Adrenal gland (tissue), 12 donors: ENCODE measurements around the gene ALDOB. TPM values are rescaled to one million over a fixed set of nuclear protein-coding genes. Genes with fewer than 3 reads are reported as not detected.
A peak's percentile ranks its signal among the peaks of the same experiment; 100 is the strongest.

Experiments
- DNase-seq, 7 donors: peaks; one replicate each; pipeline ENCODE4 v3.0.0-alpha.2; 2019 to 2020
- H3K27ac ChIP-seq, 5 donors: fragments of 200-600 bp; sonication (generic) in 4 of 5; 1 replicate in 3 of 5; 2 replicates in 2 of 5; pipeline versions ENCODE4 v1.5.1 to v1.8.0; 2016 to 2020; ENCODE audit warnings: mild to moderate bottlenecking in 1 of 5
- H3K27me3 ChIP-seq: fragments of 200-600 bp; 2 replicates; pipeline ENCODE4 v1.8.0; 2021
- H3K36me3 ChIP-seq, 2 donors: fragments of 200-600 bp; replicated peaks in 1 of 2; 1 replicate in 1 of 2; 2 replicates in 1 of 2; pipeline versions ENCODE4 v1.5.1 to v1.8.0; 2018 to 2022
- H3K4me1 ChIP-seq, 2 donors: fragments of 200-600 bp; replicated peaks in 1 of 2; 1 replicate in 1 of 2; 2 replicates in 1 of 2; pipeline versions ENCODE4 v1.5.1 to v1.8.0; 2018 to 2021
- H3K4me3 ChIP-seq, 4 donors: fragments of 200-600 bp; sonication (generic) in 3 of 4; one replicate each; pipeline ENCODE4 v1.5.1; 2016 to 2018
- H3K9me3 ChIP-seq, 3 donors: fragments of 200-600 bp; sonication (generic) in 1 of 3; replicated peaks in 1 of 3; 1 replicate in 2 of 3; 2 replicates in 1 of 3; pipeline versions ENCODE4 v1.5.1 to v1.8.0; 2016 to 2021
- POLR2A ChIP-seq, 2 donors: fragments of 450-650 bp; IDR thresholded peaks; one replicate each; pipeline ENCODE4 v1.6.1; 2017; ENCODE audit warnings: antibody characterized with exemption in 2 of 2, mild to moderate bottlenecking in 2 of 2, moderate library complexity in 1 of 2
- WGBS, 4 donors: extraction: QIAGEN DNeasy Blood & Tissue Kit in 2 of 4; methylation state at CpG; one replicate each; pipeline versions ENCODE4 v1.1.5 to v1.1.7; 2013 to 2017; 5-methylcytosine and 5-hydroxymethylcytosine counted together
- intact Hi-C, 2 donors: fragments of 100-400 bp; cut with DNase I; formaldehyde crosslinking; loops; one replicate each; pipeline versions ENCODE4 v1.14.1 to v1.15.0; 2022 to 2023
- polyA plus RNA-seq, 3 donors: library from polyadenylated mRNA; stranded (reverse); fragments of 200-250 nt in 2 of 3; fragments of 350-450 nt in 1 of 3; fragmentation: Illumina TruSeq in 1 of 3; extraction: RNeasy Lipid Tissue Mini Kit (QIAGEN cat#74804) in 1 of 3; gene quantifications; one replicate each; pipeline ENCODE4 v1.2.3, GENCODE V29; 2013 to 2014
- total RNA-seq, 9 donors: library from RNA; depleted of rRNA in 4 of 9; stranded (reverse); fragments of >200 nt in 4 of 9; fragments of 120-200 nt in 1 of 9; fragmentation: NEBNext Ultra II Directional in 1 of 9; extraction: Animal tissue kit (Norgen Biotek cat#: 25700) in 1 of 9; gene quantifications; one replicate each; pipeline versions ENCODE4 v1.1.0 to v1.2.4, GENCODE V29; 2013 to 2023
- TF ChIP-seq, protein P1 (sequence below), 6 experiments: fragments of 450-650 bp in 4 of 6; fragments of 200-600 bp in 2 of 6; sonication (generic) in 1 of 6; IDR thresholded peaks; 1 replicate in 5 of 6; 2 replicates in 1 of 6; pipeline versions ENCODE4 v1.5.1 to v1.8.0; 2016 to 2021; ENCODE audit warnings: antibody characterized with exemption in 6 of 6, mild to moderate bottlenecking in 2 of 6, moderate library complexity in 1 of 6
- donor health status: healthy with polysubstance abuse.
- donor health status: Bipolar disorder and iron deficiency.
- donor health status: DM: yes; HTN: yes; CAD: no.
- donor health status: DM: no; HTN: no; CAD: no.
- donor health status: DM: no; HTN: no; CAD: no.
- donor health status: DM: yes; HTN: yes; CAD: no.

Gene ALDOB
- total and polyA plus RNA-seq, 12 donors: 0.74 to 6.3 (median 2.1) TPM

DNA sequence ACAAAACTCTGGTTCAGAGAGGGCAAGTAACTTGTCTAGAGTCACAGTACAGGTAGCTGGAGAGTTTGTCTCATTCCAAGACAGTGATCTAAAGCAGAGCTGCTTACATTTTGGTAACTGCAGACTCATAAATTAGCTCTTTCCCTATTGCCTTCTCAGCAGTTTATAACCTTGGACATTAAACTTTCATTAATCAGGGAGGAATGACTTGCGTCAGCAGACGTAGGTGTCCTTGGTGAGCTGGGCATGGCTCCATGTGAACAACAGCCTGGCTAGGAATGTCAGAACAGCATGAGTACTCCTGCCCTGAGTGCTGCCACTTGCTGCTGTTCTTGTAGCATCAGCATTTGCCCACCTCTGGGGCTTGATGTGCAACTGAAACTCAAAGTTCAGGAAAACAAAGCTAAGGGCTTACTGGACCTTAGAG is 2.2 kb upstream of the ALDOB start:
- H3K27ac ChIP-seq: peak overlapping the region; percentile 20 to 75 (median 60)
- DNase-seq: peak; percentile 85 to 96 (median 93)
- intact Hi-C loops: no loop called here
- no peaks in the 10 kb centered on the region for H3K27me3 ChIP-seq
- 38 to 65% (median 53%) methylated on average over 2 of the region's 2 CpGs for WGBS, 4 donors
- no peaks in the 10 kb centered on the region for H3K36me3 ChIP-seq
- TF ChIP-seq, protein P1, sequence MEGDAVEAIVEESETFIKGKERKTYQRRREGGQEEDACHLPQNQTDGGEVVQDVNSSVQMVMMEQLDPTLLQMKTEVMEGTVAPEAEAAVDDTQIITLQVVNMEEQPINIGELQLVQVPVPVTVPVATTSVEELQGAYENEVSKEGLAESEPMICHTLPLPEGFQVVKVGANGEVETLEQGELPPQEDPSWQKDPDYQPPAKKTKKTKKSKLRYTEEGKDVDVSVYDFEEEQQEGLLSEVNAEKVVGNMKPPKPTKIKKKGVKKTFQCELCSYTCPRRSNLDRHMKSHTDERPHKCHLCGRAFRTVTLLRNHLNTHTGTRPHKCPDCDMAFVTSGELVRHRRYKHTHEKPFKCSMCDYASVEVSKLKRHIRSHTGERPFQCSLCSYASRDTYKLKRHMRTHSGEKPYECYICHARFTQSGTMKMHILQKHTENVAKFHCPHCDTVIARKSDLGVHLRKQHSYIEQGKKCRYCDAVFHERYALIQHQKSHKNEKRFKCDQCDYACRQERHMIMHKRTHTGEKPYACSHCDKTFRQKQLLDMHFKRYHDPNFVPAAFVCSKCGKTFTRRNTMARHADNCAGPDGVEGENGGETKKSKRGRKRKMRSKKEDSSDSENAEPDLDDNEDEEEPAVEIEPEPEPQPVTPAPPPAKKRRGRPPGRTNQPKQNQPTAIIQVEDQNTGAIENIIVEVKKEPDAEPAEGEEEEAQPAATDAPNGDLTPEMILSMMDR (IDR thresholded peaks at IDR 0.05): peak in 1 of 6 experiments; percentile 4
- peak in 1 of 2 donors; percentile 84 for TF ChIP-seq POLR2A (IDR thresholded peaks at IDR 0.05)
- H3K9me3 ChIP-seq: no peaks in the 10 kb centered on the region
- H3K4me3 ChIP-seq: no peak overlapping the region
- peaks cover 0 to 16% of the 10 kb centered on the region in 2 donors for H3K4me1 ChIP-seq

DNA sequence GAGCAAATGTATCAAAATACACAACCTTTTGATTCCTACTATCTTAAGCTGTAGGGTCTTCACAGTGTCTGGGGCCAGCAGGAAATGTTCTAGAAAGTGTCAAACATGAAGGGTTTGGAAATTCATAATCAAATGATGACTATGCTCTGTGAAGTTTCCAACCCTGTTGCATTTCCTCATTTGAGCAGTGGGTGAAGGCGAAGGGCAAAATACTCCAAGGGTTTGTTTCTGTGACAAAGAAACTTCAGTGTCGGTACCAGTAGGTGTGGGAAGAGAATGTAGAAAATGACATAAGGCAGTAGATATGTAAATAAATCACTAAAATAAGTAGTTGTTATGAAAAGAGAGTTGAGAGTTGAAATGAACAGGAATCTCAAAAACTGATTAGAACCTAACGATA is 576 bp downstream of the ALDOB start:
- intact Hi-C loops: no loop called here
- H3K27me3 ChIP-seq: no peaks in the 10 kb centered on the region
- no peak overlapping the region for H3K27ac ChIP-seq
- TF ChIP-seq, protein P1 (IDR thresholded peaks at IDR 0.05): no peak
- TF ChIP-seq POLR2A (IDR thresholded peaks at IDR 0.05): no peak
- H3K9me3 ChIP-seq: no peaks in the 10 kb centered on the region
- WGBS, 4 donors: 71 to 83% (median 80%) methylated on average over 3 of the region's 3 CpGs
- no peaks in the 10 kb centered on the region for H3K36me3 ChIP-seq
- DNase-seq: no peak
- peaks cover 0 to 23% of the 10 kb centered on the region in 2 donors for H3K4me1 ChIP-seq
- H3K4me3 ChIP-seq: no peak overlapping the region

DNA sequence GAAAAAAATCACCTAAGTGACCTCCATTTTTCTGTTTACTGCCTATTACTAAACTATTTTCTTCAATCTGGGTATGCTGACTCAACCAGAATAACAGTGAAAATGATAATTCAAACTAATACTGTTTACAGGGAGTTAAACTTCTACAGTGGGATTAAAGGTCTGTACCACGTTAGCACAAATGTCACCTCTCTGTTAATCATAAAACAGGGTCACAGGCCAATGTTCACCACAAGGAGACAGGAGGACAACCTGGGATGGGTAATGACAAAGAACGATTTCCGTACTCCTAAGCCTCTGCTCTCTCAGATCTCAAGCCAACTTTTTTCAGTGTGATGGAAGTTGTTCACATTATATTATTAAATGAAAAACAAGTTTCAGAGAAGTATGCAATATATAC is 2.3 kb downstream of the ALDOB start:
- Histone ChIP-seq H3K9me3 (no peaks in the 10 kb centered on the region), H3K27me3 (no peaks in the 10 kb centered on the region), H3K4me3 (no peak overlapping the region), H3K36me3 (no peaks in the 10 kb centered on the region), H3K27ac (peak overlapping the region in 1 of 5 donors; percentile 13), H3K4me1 (peaks cover 0 to 19% of the 10 kb centered on the region in 2 donors)
- 37 to 62% (median 43%) methylated on average over 3 of the region's 3 CpGs for WGBS, 4 donors
- DNase-seq: no peak
- TF ChIP-seq, protein P1 (IDR thresholded peaks at IDR 0.05): no peak
- TF ChIP-seq POLR2A (IDR thresholded peaks at IDR 0.05): no peak
- intact Hi-C loops: no loop called here

DNA sequence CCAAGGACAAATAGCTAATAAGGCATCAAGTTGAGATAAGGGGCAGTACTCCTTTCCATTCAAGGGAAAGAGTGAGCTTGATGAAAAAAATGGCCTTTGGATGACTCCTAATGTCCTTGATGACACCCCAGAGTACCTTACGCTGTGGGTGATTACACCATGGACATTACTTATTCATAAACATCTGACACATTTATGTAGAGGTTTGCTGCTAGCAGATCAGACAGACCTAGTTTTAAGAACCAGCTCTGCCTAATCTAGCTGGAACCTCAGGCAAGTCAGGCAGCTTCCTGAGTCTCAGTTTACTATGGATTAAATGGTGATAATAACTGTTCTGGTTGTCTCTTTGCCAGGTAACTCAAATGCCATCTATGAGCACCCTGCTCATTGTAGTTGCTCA is 2.8 kb downstream of the ALDOB start:
- no peak overlapping the region for H3K4me3 ChIP-seq
- no peaks in the 10 kb centered on the region for H3K36me3 ChIP-seq
- no peaks in the 10 kb centered on the region for H3K27me3 ChIP-seq
- DNase-seq: peak in 1 of 7 donors; percentile 37
- H3K9me3 ChIP-seq: no peaks in the 10 kb centered on the region
- peak overlapping the region in 1 of 5 donors; percentile 13 for H3K27ac ChIP-seq
- no peak for TF ChIP-seq POLR2A (IDR thresholded peaks at IDR 0.05)
- TF ChIP-seq, protein P1 (IDR thresholded peaks at IDR 0.05): no peak
- intact Hi-C loops: no loop called here
- H3K4me1 ChIP-seq: peaks cover 0 to 17% of the 10 kb centered on the region in 2 donors
- 43 to 55% (median 46%) methylated on average over 1 of the region's 1 CpG for WGBS, 4 donors
